Measurements from ENCODE around the gene WSB2.

Gene WSB2

DNA sequence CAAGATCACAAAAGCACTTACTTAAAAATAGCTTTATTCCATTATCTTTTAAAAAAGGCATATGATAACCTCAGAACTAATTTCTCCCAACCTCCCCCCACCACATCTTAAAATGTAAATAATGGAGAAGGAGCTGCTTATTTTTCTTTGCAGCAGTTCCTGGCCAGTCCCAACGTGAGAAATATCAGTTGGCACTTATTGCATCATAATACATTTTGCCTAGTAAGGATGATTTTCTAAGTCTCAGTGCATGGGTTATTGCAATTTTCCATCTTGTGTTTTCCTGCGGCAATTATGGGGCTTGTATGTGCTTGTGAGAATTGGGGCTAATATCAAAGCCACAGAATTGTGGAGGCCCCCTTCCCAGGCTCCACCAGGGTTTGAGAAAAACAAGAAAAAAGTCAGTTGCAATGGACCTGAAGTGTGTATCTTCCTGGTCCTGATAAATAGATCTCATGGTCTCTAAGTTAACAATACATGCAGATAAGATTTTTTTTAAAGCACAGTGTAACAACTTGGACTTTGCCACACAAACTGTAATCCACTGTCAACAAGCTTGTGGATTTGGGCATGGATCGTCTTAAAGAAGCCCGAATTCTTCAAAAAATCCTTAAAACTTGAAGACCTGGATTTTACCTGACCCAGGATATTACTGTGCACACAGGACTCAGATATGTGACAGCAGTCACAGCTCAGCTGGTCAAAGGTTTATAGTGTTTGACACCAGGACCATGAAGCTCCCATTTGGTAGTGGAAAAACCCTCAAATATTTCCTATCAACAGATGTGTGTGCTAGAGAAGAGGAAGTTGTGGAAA lies 2.8 kb upstream of the WSB2 start:
- no peak overlapping the region for H3K4me3 ChIP-seq
- DNase-seq (ENCODE audit: low spot score) = no peak
- TF ChIP-seq, protein P1, sequence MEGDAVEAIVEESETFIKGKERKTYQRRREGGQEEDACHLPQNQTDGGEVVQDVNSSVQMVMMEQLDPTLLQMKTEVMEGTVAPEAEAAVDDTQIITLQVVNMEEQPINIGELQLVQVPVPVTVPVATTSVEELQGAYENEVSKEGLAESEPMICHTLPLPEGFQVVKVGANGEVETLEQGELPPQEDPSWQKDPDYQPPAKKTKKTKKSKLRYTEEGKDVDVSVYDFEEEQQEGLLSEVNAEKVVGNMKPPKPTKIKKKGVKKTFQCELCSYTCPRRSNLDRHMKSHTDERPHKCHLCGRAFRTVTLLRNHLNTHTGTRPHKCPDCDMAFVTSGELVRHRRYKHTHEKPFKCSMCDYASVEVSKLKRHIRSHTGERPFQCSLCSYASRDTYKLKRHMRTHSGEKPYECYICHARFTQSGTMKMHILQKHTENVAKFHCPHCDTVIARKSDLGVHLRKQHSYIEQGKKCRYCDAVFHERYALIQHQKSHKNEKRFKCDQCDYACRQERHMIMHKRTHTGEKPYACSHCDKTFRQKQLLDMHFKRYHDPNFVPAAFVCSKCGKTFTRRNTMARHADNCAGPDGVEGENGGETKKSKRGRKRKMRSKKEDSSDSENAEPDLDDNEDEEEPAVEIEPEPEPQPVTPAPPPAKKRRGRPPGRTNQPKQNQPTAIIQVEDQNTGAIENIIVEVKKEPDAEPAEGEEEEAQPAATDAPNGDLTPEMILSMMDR (IDR thresholded peaks at IDR 0.05) = no peak
- H3K27ac ChIP-seq = peak overlapping the region in 1 of 2 donors; percentile 2

DNA sequence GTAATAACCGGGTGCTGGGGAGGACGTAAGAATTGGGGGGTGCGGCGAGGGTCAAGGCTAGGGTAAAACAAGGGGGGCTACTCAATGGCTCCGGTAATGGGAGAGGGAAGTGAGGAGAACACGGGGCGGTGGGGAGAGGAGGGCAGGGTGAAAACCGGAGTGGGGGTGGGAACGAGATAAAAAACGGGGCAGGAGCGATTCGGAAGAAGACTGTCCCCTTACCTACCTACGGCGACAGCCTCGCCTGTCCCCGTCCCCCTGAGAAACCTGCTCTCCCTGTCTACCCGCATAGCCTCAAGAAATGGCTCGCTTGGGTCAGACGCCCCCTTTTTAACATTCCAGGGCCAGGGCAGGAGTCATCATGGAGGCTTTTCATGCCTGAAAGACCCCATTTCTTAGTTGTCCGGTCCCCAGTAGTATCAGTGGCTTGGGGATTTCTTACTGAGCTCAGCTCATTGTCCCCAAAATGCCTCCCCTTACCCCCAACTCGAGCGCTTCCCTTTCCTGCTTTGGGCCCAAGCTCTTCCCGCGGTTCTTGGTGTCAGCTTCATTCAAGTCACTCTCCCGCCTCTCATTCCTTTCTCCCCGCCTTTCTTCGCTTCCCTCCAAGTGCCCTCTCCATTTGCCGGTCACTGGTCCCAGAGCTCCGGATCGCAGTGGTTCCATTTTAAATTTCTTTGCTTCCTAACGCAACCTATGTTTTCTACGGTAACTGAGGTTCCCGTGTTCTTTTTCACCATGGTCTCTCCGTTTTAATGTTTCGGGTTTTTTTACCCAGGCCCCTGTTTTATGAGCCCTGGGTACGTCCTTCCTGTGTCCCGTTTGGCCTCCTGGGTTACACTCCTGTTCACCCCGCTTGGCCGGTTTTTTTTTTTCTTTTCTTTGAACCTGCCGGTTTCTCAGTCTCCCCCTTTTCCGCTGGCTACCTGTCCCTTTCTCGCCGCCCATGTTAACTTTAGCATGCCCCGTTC lies 1.2 kb upstream of the WSB2 start:
- TF ChIP-seq, protein P1 (IDR thresholded peaks at IDR 0.05) = no peak
- H3K27ac ChIP-seq = peak overlapping the region; percentile 97 to 100
- peak overlapping the region; percentile 96 for H3K4me3 ChIP-seq
- peak; percentile 77 for DNase-seq (ENCODE audit: low spot score)

- DNase-seq (ENCODE audit: low spot score) = peak; percentile 83
- Histone ChIP-seq H3K27ac (peak overlapping the region; percentile 97 to 100), H3K4me3 (peak overlapping the region; percentile 96)
- TF ChIP-seq, protein P1 (IDR thresholded peaks at IDR 0.05) = no peak
Measured at GRCh38 chr12:118060301-118061010, 523 bp downstream of the WSB2 start.

GRCh38 chr12:118059341-118060191 lies 1.4 kb downstream of the WSB2 start:
- peak overlapping the region; percentile 97 to 100 for H3K27ac ChIP-seq
- DNase-seq (ENCODE audit: low spot score) = no peak
- TF ChIP-seq, protein P1 (IDR thresholded peaks at IDR 0.05) = no peak
- peak overlapping the region; percentile 96 for H3K4me3 ChIP-seq

- no peak for DNase-seq (ENCODE audit: low spot score)
- TF ChIP-seq, protein P1 (IDR thresholded peaks at IDR 0.05) = no peak
- no peak overlapping the region for H3K4me3 ChIP-seq
- H3K27ac ChIP-seq = peak overlapping the region in 1 of 2 donors; percentile 100
Measured at GRCh38 chr12:118058881-118059280, 2.1 kb downstream of the WSB2 start.

- DNase-seq (ENCODE audit: low spot score) = no peak
- TF ChIP-seq, protein P1 (IDR thresholded peaks at IDR 0.05) = no peak
- Histone ChIP-seq H3K4me3 (no peak overlapping the region), H3K27ac (no peak overlapping the region)
Measured at GRCh38 chr12:118058227-118058626, 2.8 kb downstream of the WSB2 start.
